ENCODE measurements around the gene FURIN. TPM values are rescaled to one million over a fixed set of nuclear protein-coding genes. Genes with fewer than 3 reads are reported as not detected.

Gene FURIN
- total and polyA plus RNA-seq, 2 donors, result 11.5 to 36.7 TPM

DNA sequence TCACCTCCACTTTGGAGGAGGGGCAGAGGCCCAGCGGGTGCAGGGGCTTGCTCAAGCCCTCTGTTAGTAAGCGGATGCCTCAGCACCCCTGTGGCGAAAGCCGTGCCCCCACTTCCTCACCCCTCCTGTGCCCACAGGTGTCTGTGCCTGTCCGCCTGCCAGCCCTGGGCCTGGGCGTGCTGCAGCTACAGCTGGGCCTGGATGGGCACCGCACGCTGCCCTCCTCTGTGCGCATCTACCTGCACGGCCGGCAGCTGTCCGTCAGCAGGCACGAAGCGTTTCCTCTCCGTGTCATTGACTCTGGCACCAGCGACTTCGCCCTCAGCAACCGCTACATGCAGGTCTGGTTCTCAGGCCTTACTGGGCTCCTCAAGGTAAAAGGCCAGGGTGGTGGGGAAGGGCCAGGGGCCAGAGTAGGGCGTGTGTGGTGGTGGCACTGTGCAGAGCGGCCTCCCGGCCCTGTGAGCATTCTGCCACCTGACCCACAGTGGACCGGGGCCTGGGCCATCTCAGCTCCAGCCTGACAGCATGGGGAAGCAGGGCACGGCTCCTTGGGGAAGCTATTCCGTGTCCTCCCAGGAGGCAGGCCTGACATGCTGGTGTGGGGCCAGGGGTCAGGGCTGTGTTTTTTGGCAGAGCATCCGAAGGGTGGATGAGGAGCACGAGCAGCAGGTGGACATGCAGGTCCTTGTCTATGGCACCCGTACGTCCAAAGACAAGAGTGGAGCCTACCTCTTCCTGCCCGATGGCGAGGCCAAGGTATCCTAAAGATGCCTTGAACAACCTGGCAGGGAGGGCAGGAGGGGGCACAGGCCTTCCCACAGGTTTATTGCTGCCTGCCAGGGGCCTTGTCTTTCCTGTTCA, 43.8 kb downstream of the FURIN start:
- Histone ChIP-seq H3K36me3 (ENCODE audit: control insufficient read depth in 2 of 2, insufficient read depth in 2 of 2, low read length in 1 of 2) (peaks cover 74 to 76% of the 10 kb centered on the region in 2 donors), H3K27me3 (ENCODE audit: control insufficient read depth in 2 of 2, insufficient read depth in 1 of 2, low read length in 1 of 2) (no peaks in the 10 kb centered on the region), H3K27ac (ENCODE audit: low read depth in 1 of 2, low read length in 1 of 2) (no peak overlapping the region), H3K4me1 (ENCODE audit: control insufficient read depth in 2 of 2, insufficient read depth in 2 of 2, low read length in 2 of 2) (peaks cover 3 to 27% of the 10 kb centered on the region in 2 donors), H3K9me3 (ENCODE audit: control insufficient read depth in 2 of 2, insufficient read depth in 1 of 2, low read length in 1 of 2) (no peaks in the 10 kb centered on the region), H3K4me3 (ENCODE audit: low read length in 2 of 2) (no peak overlapping the region)
- DNase-seq (ENCODE audit: low read depth in 6 of 9, low spot score in 9 of 9), result no peak
- 97% methylated on average over 30 of the region's 30 CpGs for WGBS

DNA sequence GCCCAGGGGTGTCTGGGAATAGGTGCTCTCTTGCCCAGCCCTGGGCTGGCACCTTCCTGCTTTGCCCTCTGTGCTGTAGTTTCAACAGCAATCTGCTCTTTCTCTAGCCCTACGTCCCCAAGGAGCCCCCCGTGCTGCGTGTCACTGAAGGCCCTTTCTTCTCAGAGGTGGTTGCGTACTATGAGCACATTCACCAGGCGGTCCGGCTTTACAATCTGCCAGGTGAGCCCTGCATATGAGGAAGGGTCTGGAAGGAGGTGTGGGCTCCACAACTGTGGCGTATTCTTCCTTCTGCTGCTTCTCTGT, 44.3 kb downstream of the FURIN start:
- no peak for DNase-seq (ENCODE audit: low read depth in 6 of 9, low spot score in 9 of 9)
- no peaks in the 10 kb centered on the region for H3K9me3 ChIP-seq (ENCODE audit: control insufficient read depth in 2 of 2, insufficient read depth in 1 of 2, low read length in 1 of 2)
- H3K4me1 ChIP-seq (ENCODE audit: control insufficient read depth in 2 of 2, insufficient read depth in 2 of 2, low read length in 2 of 2), result peaks cover 3 to 27% of the 10 kb centered on the region in 2 donors
- no peak overlapping the region for H3K4me3 ChIP-seq (ENCODE audit: low read length in 2 of 2)
- WGBS, result 96% methylated on average over 7 of the region's 7 CpGs
- H3K36me3 ChIP-seq (ENCODE audit: control insufficient read depth in 2 of 2, insufficient read depth in 2 of 2, low read length in 1 of 2), result peaks cover 74 to 75% of the 10 kb centered on the region in 2 donors
- no peaks in the 10 kb centered on the region for H3K27me3 ChIP-seq (ENCODE audit: control insufficient read depth in 2 of 2, insufficient read depth in 1 of 2, low read length in 1 of 2)
- no peak overlapping the region for H3K27ac ChIP-seq (ENCODE audit: low read depth in 1 of 2, low read length in 1 of 2)

DNA sequence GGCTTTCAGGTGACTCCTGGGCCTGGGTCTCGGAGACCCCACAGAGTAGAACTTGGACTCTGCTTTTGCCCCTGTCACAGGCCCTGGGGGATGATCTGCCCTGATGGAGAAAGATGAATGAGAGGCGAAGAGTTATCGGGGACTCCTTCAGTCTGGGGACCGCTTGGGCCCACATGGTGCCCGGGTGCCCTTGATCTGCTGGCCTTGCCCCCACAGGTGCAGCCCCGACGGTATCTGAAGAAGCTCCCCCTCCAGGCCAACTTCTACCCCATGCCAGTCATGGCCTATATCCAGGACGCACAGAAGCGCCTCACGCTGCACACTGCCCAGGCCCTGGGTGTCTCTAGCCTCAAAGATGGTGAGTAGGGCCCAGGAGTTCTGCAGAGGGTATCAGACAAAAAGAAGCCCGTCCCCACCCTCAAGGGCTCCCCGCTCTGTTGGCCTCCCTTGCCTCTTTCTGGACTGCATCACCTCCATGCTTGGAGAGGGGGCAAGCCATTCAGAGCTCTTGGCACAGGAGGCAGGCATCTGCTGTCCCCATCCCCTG, 45.1 kb downstream of the FURIN start:
- 98% methylated on average over 12 of the region's 12 CpGs for WGBS
- peaks cover 76 to 78% of the 10 kb centered on the region in 2 donors for H3K36me3 ChIP-seq (ENCODE audit: control insufficient read depth in 2 of 2, insufficient read depth in 2 of 2, low read length in 1 of 2)
- H3K9me3 ChIP-seq (ENCODE audit: control insufficient read depth in 2 of 2, insufficient read depth in 1 of 2, low read length in 1 of 2), result no peaks in the 10 kb centered on the region
- peaks cover 3 to 27% of the 10 kb centered on the region in 2 donors for H3K4me1 ChIP-seq (ENCODE audit: control insufficient read depth in 2 of 2, insufficient read depth in 2 of 2, low read length in 2 of 2)
- H3K27me3 ChIP-seq (ENCODE audit: control insufficient read depth in 2 of 2, insufficient read depth in 1 of 2, low read length in 1 of 2), result no peaks in the 10 kb centered on the region
- H3K27ac ChIP-seq (ENCODE audit: low read depth in 1 of 2, low read length in 1 of 2), result no peak overlapping the region
- DNase-seq (ENCODE audit: low read depth in 6 of 9, low spot score in 9 of 9), result no peak
- no peak overlapping the region for H3K4me3 ChIP-seq (ENCODE audit: low read length in 2 of 2)

DNA sequence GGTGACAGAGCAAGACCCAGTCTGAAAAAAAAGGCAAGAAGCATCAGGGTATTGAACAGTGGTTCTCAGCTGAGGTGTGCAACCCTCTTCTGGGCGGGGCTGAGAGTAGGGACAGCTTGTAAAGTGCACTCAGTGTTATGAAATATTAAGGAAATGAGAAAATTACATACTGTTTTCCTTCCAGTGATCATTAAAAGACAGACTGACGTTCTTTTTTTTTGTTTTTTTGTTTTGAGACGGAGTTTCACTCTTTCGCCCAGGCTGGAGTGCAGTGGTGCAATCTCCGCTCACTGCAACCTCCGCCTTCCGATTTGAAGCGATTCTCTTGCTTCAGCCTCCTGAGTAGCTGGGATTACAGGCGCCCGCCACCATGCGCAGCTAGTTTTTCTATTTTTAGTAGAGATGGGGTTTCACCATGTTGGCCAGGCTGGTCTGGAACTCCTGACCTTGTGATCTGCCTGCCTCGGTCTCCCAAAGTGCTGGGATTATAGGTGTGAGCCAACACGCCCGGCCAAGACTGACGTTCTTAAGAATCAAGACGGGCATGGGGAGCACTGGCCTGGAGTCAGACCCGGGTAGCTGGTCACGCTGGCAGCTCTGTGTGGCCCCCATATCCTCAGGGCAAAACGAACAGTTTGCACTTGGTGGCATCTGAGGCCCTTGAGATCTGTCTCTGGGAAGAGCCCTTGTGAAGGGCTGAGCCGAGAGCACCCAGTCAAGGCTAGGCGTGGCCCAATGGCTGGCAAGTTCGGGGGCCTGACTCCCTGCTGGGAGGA, 46.1 kb downstream of the FURIN start:
- Histone ChIP-seq H3K4me1 (ENCODE audit: control insufficient read depth in 2 of 2, insufficient read depth in 2 of 2, low read length in 2 of 2) (peaks cover 3 to 27% of the 10 kb centered on the region in 2 donors), H3K36me3 (ENCODE audit: control insufficient read depth in 2 of 2, insufficient read depth in 2 of 2, low read length in 1 of 2) (peaks cover 77 to 84% of the 10 kb centered on the region in 2 donors), H3K27ac (ENCODE audit: low read depth in 1 of 2, low read length in 1 of 2) (no peak overlapping the region), H3K27me3 (ENCODE audit: control insufficient read depth in 2 of 2, insufficient read depth in 1 of 2, low read length in 1 of 2) (no peaks in the 10 kb centered on the region), H3K9me3 (ENCODE audit: control insufficient read depth in 2 of 2, insufficient read depth in 1 of 2, low read length in 1 of 2) (no peaks in the 10 kb centered on the region), H3K4me3 (ENCODE audit: low read length in 2 of 2) (no peak overlapping the region)
- WGBS, result 96% methylated on average over 22 of the region's 22 CpGs
- DNase-seq (ENCODE audit: low read depth in 6 of 9, low spot score in 9 of 9), result no peak

DNA sequence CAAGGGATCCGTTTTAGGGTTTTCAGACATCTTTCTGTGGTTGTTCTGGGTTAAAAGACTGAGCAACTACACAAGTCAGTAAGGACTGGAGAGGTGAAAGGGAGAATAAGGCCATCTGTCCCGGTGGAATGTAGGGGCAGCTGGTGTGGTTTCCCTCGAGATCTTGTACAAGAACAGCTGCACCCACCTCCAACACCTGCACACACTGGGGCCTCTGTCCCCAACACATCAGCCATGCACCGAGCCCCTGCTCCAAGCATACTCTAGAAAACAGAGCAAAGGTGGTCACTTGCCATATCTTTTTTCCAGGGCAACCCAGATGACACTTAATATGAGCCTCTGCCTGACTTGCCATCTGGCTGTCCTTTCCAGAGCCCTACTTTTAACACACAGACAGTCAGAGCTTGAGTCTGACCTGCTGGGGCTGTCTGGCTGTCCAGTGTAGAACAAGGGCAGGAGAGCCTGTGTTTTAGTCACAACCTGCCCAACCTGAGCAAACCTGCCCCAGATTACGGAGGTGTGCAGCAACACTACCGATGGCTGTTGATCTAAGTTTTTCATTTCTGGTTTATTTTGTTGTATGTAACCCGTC, 46.9 kb downstream of the FURIN start:
- no peaks in the 10 kb centered on the region for H3K27me3 ChIP-seq (ENCODE audit: control insufficient read depth in 2 of 2, insufficient read depth in 1 of 2, low read length in 1 of 2)
- peak in 4 of 9 donors; percentile 48 to 77 (median 55) for DNase-seq (ENCODE audit: low read depth in 6 of 9, low spot score in 9 of 9)
- peaks cover 81 to 85% of the 10 kb centered on the region in 2 donors for H3K36me3 ChIP-seq (ENCODE audit: control insufficient read depth in 2 of 2, insufficient read depth in 2 of 2, low read length in 1 of 2)
- peaks cover 3 to 27% of the 10 kb centered on the region in 2 donors for H3K4me1 ChIP-seq (ENCODE audit: control insufficient read depth in 2 of 2, insufficient read depth in 2 of 2, low read length in 2 of 2)
- H3K9me3 ChIP-seq (ENCODE audit: control insufficient read depth in 2 of 2, insufficient read depth in 1 of 2, low read length in 1 of 2), result no peaks in the 10 kb centered on the region
- 29% methylated on average over 7 of the region's 7 CpGs for WGBS
- H3K4me3 ChIP-seq (ENCODE audit: low read length in 2 of 2), result no peak overlapping the region
- no peak overlapping the region for H3K27ac ChIP-seq (ENCODE audit: low read depth in 1 of 2, low read length in 1 of 2)

DNA sequence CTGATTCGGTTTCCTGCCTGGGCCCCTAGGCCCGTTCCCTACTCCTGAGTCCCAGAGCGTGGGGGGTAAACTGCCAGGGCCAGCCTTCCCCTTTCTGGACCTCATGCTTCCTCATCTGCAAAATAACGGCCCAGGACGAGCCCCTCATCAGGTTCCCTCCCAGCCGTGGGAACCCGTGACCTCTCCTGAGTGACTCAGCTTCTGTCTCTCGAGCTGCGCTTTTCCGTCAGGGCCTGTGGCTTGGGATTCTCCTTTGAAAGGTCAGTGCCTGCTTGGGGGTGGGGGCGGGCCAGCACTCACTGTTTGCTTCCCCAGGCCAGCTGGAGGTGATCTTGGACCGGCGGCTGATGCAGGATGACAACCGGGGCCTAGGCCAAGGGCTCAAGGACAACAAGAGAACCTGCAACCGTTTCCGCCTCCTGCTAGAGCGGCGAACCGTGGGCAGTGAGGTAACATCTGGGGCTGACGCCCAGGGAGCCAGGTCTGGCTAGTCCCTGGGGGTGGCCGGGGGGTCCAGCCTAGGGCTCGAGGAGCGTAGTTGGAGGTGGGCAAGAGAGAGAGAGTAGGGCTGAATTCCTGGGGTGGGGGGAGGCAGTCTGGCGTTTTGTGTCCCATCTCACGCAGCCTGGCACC, 47.5 kb downstream of the FURIN start:
- H3K36me3 ChIP-seq (ENCODE audit: control insufficient read depth in 2 of 2, insufficient read depth in 2 of 2, low read length in 1 of 2), result peaks cover 78 to 83% of the 10 kb centered on the region in 2 donors
- H3K4me1 ChIP-seq (ENCODE audit: control insufficient read depth in 2 of 2, insufficient read depth in 2 of 2, low read length in 2 of 2), result peaks cover 3 to 27% of the 10 kb centered on the region in 2 donors
- no peaks in the 10 kb centered on the region for H3K9me3 ChIP-seq (ENCODE audit: control insufficient read depth in 2 of 2, insufficient read depth in 1 of 2, low read length in 1 of 2)
- no peak overlapping the region for H3K4me3 ChIP-seq (ENCODE audit: low read length in 2 of 2)
- WGBS, result 65% methylated on average over 25 of the region's 25 CpGs
- H3K27me3 ChIP-seq (ENCODE audit: control insufficient read depth in 2 of 2, insufficient read depth in 1 of 2, low read length in 1 of 2), result no peaks in the 10 kb centered on the region
- DNase-seq (ENCODE audit: low read depth in 6 of 9, low spot score in 9 of 9), result peak in 1 of 9 donors; percentile 36
- H3K27ac ChIP-seq (ENCODE audit: low read depth in 1 of 2, low read length in 1 of 2), result no peak overlapping the region

DNA sequence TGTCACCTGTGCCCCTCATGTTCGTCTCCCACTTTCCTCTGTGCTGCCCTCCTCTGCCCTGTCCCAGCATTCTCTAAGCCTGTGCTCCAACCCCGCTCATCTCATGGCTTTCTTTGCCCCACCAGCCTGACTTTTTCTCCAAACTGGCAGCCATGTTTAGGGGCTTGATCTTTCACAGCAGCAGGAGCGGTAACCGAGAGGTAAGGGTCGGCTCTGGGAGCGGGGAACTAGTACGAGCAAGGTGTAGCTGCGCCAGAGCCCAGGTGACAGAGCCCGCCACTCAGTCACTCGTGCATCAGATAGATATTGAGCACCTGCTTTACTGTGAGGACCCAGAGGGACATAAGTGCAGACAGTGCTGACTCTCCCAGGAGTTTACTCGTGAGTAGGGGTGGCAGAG, 48.1 kb downstream of the FURIN start:
- Histone ChIP-seq H3K36me3 (ENCODE audit: control insufficient read depth in 2 of 2, insufficient read depth in 2 of 2, low read length in 1 of 2) (peaks cover 73 to 85% of the 10 kb centered on the region in 2 donors), H3K4me3 (ENCODE audit: low read length in 2 of 2) (no peak overlapping the region), H3K4me1 (ENCODE audit: control insufficient read depth in 2 of 2, insufficient read depth in 2 of 2, low read length in 2 of 2) (peaks cover 3 to 27% of the 10 kb centered on the region in 2 donors), H3K27ac (ENCODE audit: low read depth in 1 of 2, low read length in 1 of 2) (no peak overlapping the region), H3K27me3 (ENCODE audit: control insufficient read depth in 2 of 2, insufficient read depth in 1 of 2, low read length in 1 of 2) (no peaks in the 10 kb centered on the region), H3K9me3 (ENCODE audit: control insufficient read depth in 2 of 2, insufficient read depth in 1 of 2, low read length in 1 of 2) (no peaks in the 10 kb centered on the region)
- DNase-seq (ENCODE audit: low read depth in 6 of 9, low spot score in 9 of 9), result no peak
- 93% methylated on average over 11 of the region's 11 CpGs for WGBS

DNA sequence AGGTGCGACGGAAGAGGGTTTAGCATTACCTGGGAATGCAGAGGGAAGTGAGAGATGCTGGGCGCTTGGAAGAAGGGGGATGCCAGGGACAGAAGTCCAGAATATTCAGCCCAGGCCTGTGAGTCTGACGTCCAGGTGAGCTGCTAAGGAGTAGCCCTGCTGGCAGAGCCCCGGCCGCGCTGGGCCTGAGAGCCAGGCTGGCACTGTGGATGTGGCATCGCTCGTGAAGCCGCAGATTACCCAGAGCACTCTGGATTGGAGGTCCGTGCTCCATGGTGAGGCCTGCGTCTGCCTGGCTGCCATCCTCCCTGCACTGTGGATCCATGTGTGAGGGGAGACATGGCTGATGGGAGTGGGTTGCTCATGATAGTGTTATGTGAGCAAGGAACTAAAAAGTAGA, 49.2 kb downstream of the FURIN start:
- no peak for DNase-seq (ENCODE audit: low read depth in 6 of 9, low spot score in 9 of 9)
- H3K27me3 ChIP-seq (ENCODE audit: control insufficient read depth in 2 of 2, insufficient read depth in 1 of 2, low read length in 1 of 2), result no peaks in the 10 kb centered on the region
- peaks cover 3 to 27% of the 10 kb centered on the region in 2 donors for H3K4me1 ChIP-seq (ENCODE audit: control insufficient read depth in 2 of 2, insufficient read depth in 2 of 2, low read length in 2 of 2)
- 98% methylated on average over 12 of the region's 12 CpGs for WGBS
- peaks cover 62 to 75% of the 10 kb centered on the region in 2 donors for H3K36me3 ChIP-seq (ENCODE audit: control insufficient read depth in 2 of 2, insufficient read depth in 2 of 2, low read length in 1 of 2)
- no peak overlapping the region for H3K4me3 ChIP-seq (ENCODE audit: low read length in 2 of 2)
- no peak overlapping the region for H3K27ac ChIP-seq (ENCODE audit: low read depth in 1 of 2, low read length in 1 of 2)
- H3K9me3 ChIP-seq (ENCODE audit: control insufficient read depth in 2 of 2, insufficient read depth in 1 of 2, low read length in 1 of 2), result no peaks in the 10 kb centered on the region
